SK-N-SH treated with all-trans-retinoic acid at 6 μM for 48 hours (cell line): ENCODE measurements around the gene CNGB1.
"Not testable (repeated sequence)": the region's sequence is repeated elsewhere in the genome, so short reads cannot be mapped to it uniquely, and the experiment has no call there.

Experiments
- ATAC-seq: fragments of 200-7000 bp; cut with Tn5 transposase; 3 replicates; pipeline ENCODE4 v1.9.1; 2020; ENCODE audit warnings: mild to moderate bottlenecking, moderate library complexity
- ARNTL ChIP-seq: fragments of 450-650 bp; formaldehyde crosslinking; IDR thresholded peaks from 2 replicates; pipeline ENCODE4 v1.5.0; 2020; ENCODE audit warnings: low read depth, mild to moderate bottlenecking, moderate library complexity, borderline replicate concordance
- CSDC2 ChIP-seq: fragments of 250-450 bp; sonication (Bioruptor Pico); IDR thresholded peaks from 2 replicates; pipeline ENCODE4 v1.5.0; 2020; ENCODE audit warnings: mild to moderate bottlenecking, moderate library complexity
- CSRNP3 ChIP-seq: fragments of 250-450 bp; sonication (Bioruptor Pico); IDR thresholded peaks from 2 replicates; pipeline ENCODE4 v1.5.1; 2021; ENCODE audit warnings: mild to moderate bottlenecking, moderate library complexity
- ESRRG ChIP-seq: fragments of 250-450 bp; sonication (Bioruptor Pico); IDR thresholded peaks from 2 replicates; pipeline ENCODE4 v1.6.1; 2021; ENCODE audit warnings: mild to moderate bottlenecking
- GLIS3 ChIP-seq: fragments of 250-450 bp; sonication (Bioruptor Pico); IDR thresholded peaks from 2 replicates; pipeline ENCODE4 v1.5.0; 2020; ENCODE audit warnings: mild to moderate bottlenecking, moderate library complexity
- ISL1 ChIP-seq: fragments of 250-450 bp; sonication (Bioruptor Pico); IDR thresholded peaks from 2 replicates; pipeline ENCODE4 v2.1.2; 2022; ENCODE audit warnings: mild to moderate bottlenecking, moderate library complexity
- OSR1 ChIP-seq: fragments of 250-450 bp; sonication (Bioruptor Pico); IDR thresholded peaks from 2 replicates; pipeline ENCODE4 v1.8.0; 2022; ENCODE audit warnings: moderate library complexity, mild to moderate bottlenecking, inconsistent platforms
- RARB ChIP-seq: fragments of 250-450 bp; sonication (Bioruptor Pico); IDR thresholded peaks from 2 replicates; pipeline ENCODE4 v1.8.0; 2021; ENCODE audit warnings: mild to moderate bottlenecking, moderate library complexity
- SNAI2 ChIP-seq: fragments of 250-450 bp; sonication (Bioruptor Pico); IDR thresholded peaks from 2 replicates; pipeline ENCODE4 v1.5.0; 2020; ENCODE audit warnings: mild to moderate bottlenecking, moderate library complexity
- TCF4 ChIP-seq: fragments of 250-450 bp; sonication (Bioruptor Pico); IDR thresholded peaks from 2 replicates; pipeline ENCODE4 v1.8.0; 2021; ENCODE audit warnings: mild to moderate bottlenecking, moderate library complexity, borderline replicate concordance
- TOX ChIP-seq: fragments of 250-450 bp; sonication (Bioruptor Pico); IDR thresholded peaks from 2 replicates; pipeline ENCODE4 v1.8.0; 2021; ENCODE audit warnings: mild to moderate bottlenecking, moderate library complexity, borderline replicate concordance
- ZC3H10 ChIP-seq: fragments of 250-450 bp; sonication (Bioruptor Pico); IDR thresholded peaks from 2 replicates; pipeline ENCODE4 v1.5.1; 2021; ENCODE audit warnings: mild to moderate bottlenecking, moderate library complexity
- ZFP3 ChIP-seq: fragments of 250-450 bp; sonication (Bioruptor Pico); IDR thresholded peaks from 2 replicates; pipeline ENCODE4 v1.5.0; 2020; ENCODE audit warnings: mild to moderate bottlenecking, moderate library complexity
- ZFP30 ChIP-seq: fragments of 450-650 bp; formaldehyde crosslinking; IDR thresholded peaks from 2 replicates; pipeline ENCODE4 v1.5.0; 2022; ENCODE audit warnings: mild to moderate bottlenecking, moderate library complexity
- ZNF565 ChIP-seq: fragments of 450-650 bp; formaldehyde crosslinking; conservative IDR thresholded peaks from 2 replicates; pipeline ENCODE4 v1.5.0; 2020; ENCODE audit warnings: low read depth, mild to moderate bottlenecking, moderate library complexity
- ZNF70 ChIP-seq: fragments of 450-650 bp; formaldehyde crosslinking; IDR thresholded peaks from 2 replicates; pipeline ENCODE4 v1.5.0; 2020; ENCODE audit warnings: mild to moderate bottlenecking, moderate library complexity
- ZNF8 ChIP-seq: fragments of 450-650 bp; formaldehyde crosslinking; IDR thresholded peaks from 2 replicates; pipeline ENCODE4 v1.5.0; 2020; ENCODE audit warnings: mild to moderate bottlenecking, moderate library complexity
- TF ChIP-seq, protein P1 (sequence below): fragments of 250-450 bp; sonication (Bioruptor Pico); IDR thresholded peaks from 2 replicates; pipeline ENCODE4 v1.8.0; 2020; ENCODE audit warnings: mild to moderate bottlenecking, moderate library complexity, borderline replicate concordance
- TF ChIP-seq, protein P2 (sequence below): fragments of 250-450 bp; sonication (Bioruptor Pico); IDR thresholded peaks from 2 replicates; pipeline ENCODE4 v1.8.0; 2021; ENCODE audit warnings: low read depth, mild to moderate bottlenecking, moderate library complexity, borderline replicate concordance

Gene CNGB1

GRCh38 chr16:57897996-57898395, 72.9 kb downstream of the CNGB1 start (continued):
- TF ChIP-seq, protein P1, sequence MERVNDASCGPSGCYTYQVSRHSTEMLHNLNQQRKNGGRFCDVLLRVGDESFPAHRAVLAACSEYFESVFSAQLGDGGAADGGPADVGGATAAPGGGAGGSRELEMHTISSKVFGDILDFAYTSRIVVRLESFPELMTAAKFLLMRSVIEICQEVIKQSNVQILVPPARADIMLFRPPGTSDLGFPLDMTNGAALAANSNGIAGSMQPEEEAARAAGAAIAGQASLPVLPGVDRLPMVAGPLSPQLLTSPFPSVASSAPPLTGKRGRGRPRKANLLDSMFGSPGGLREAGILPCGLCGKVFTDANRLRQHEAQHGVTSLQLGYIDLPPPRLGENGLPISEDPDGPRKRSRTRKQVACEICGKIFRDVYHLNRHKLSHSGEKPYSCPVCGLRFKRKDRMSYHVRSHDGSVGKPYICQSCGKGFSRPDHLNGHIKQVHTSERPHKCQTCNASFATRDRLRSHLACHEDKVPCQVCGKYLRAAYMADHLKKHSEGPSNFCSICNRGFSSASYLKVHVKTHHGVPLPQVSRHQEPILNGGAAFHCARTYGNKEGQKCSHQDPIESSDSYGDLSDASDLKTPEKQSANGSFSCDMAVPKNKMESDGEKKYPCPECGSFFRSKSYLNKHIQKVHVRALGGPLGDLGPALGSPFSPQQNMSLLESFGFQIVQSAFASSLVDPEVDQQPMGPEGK (CRISPR knock-in tag): no peak
- TF ChIP-seq ZNF70 (CRISPR knock-in tag) (no peak), ZNF8 (no peak), ISL1 (CRISPR knock-in tag) (no peak)

GRCh38 chr16:57897053-57897784, 73.7 kb downstream of the CNGB1 start:
- no peak for ATAC-seq
- TF ChIP-seq ZNF565 (CRISPR knock-in tag) (no peak), ZFP30 (CRISPR knock-in tag) (no peak), CSDC2 (no peak), TCF4 (CRISPR knock-in tag) (no peak), ISL1 (CRISPR knock-in tag) (no peak), GLIS3 (CRISPR knock-in tag) (no peak), ZC3H10 (CRISPR knock-in tag) (no peak), ESRRG (no peak), ZNF8 (no peak), RARB (no peak)
- TF ChIP-seq, protein P2, sequence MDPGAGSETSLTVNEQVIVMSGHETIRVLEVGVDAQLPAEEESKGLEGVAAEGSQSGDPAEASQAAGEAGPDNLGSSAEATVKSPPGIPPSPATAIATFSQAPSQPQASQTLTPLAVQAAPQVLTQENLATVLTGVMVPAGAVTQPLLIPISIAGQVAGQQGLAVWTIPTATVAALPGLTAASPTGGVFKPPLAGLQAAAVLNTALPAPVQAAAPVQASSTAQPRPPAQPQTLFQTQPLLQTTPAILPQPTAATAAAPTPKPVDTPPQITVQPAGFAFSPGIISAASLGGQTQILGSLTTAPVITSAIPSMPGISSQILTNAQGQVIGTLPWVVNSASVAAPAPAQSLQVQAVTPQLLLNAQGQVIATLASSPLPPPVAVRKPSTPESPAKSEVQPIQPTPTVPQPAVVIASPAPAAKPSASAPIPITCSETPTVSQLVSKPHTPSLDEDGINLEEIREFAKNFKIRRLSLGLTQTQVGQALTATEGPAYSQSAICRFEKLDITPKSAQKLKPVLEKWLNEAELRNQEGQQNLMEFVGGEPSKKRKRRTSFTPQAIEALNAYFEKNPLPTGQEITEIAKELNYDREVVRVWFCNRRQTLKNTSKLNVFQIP (CRISPR knock-in tag): no peak
- TF ChIP-seq, protein P1 (CRISPR knock-in tag): no peak
- TF ChIP-seq, all 23 proteins: peak for 0

GRCh38 chr16:57895081-57895547, 75.8 kb downstream of the CNGB1 start:
- not testable (repeated sequence) for ATAC-seq

DNA sequence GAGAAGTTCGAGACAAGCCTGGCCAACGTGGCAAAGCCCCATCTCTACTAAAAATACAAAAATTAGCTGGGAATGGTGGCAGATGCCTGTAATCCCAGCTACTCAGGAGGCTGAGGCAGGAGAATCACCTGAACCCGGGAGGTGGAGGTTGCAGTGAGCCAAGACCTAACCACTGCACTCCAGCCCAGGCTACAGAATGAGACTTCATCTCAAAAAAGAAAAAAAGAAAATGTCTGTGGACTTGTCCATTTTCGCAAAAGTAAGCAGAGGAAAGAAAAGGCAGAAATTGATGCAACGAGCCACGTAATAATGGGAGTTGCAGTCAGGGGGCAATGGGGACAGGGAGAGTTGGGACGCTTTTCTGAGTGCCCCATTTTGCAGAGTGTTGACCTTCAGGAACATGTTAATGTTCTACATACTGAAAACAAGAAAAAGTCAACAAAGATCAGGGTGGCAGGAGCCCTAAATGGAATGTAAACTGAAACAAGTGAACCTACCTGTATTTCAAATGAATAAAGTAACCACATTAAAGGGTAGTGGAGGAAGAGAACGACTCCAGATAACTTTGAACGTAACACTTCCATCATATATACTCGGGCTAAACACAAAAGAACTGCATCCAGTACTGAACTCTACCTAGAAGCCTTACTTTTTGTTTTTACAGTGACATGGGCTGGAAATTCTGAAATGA, 76.4 kb downstream of the CNGB1 start:
- no peak for ATAC-seq
- TF ChIP-seq SNAI2: no peak
- no peak for TF ChIP-seq OSR1 (CRISPR knock-in tag)
- no peak for TF ChIP-seq CSDC2
- TF ChIP-seq TOX (CRISPR knock-in tag): no peak
- no peak for TF ChIP-seq ZNF565 (CRISPR knock-in tag)
- no peak for TF ChIP-seq ARNTL
- TF ChIP-seq GLIS3 (CRISPR knock-in tag): no peak
- TF ChIP-seq TCF4 (CRISPR knock-in tag): no peak
- TF ChIP-seq ZC3H10 (CRISPR knock-in tag): no peak
- TF ChIP-seq ZFP3 (CRISPR knock-in tag): no peak
- no peak for TF ChIP-seq ESRRG
- no peak for TF ChIP-seq ZNF70 (CRISPR knock-in tag)
- no peak for TF ChIP-seq CSRNP3
